Panc1 (cell line): ENCODE results near the gene ZKSCAN5. TPM values are rescaled to one million over a fixed set of nuclear protein-coding genes. Genes with fewer than 3 reads are reported as not detected.

Source experiments
- ATAC-seq: fragments of 200-7000 bp; cut with Tn5 transposase; 2 replicates; pipeline ENCODE4 v1.9.1; 2020; ENCODE audit warnings: mild to moderate bottlenecking, moderate library complexity
- BruUV-seq: library from RNA; stranded (reverse); fragments of 400-500 nt; replicated peaks from 2 replicates; lab custom pipeline; 2021; lab: Mats Ljungman, UMichigan
- CTCF ChIA-PET: fragments of 300-600 bp; sonication (Branson Sonifier 250); formaldehyde crosslinking; loops from one replicate; lab custom pipeline; 2022; ENCODE audit warnings: antibody characterized with exemption; lab: Charles Lee
- POLR2A ChIA-PET: fragments of 300-600 bp; sonication (Branson Sonifier 250); formaldehyde crosslinking; loops from one replicate; lab custom pipeline; 2022; ENCODE audit warnings: antibody characterized with exemption; lab: Charles Lee
- DNase-seq: peaks from one replicate; pipeline ENCODE4 v3.0.0-alpha.2; 2010; ENCODE audit warnings: low read depth, low spot score
- H3K27ac ChIP-seq: 2 replicates; pipeline ENCODE4 v1.5.1; 2011; ENCODE audit warnings: mild to moderate bottlenecking, low read length, inconsistent platforms
- H3K27me3 ChIP-seq: fragments of 200-500 bp; sonication (Bioruptor generic); 2 replicates; pipeline ENCODE4 v1.6.0; 2014; ENCODE audit warnings: low read length, inconsistent platforms; ENCODE audit not compliant: control insufficient read depth, insufficient read depth
- H3K36me3 ChIP-seq: fragments of 200-500 bp; sonication (Bioruptor generic); 2 replicates; pipeline ENCODE4 v1.5.1; 2014; ENCODE audit warnings: inconsistent platforms, mild to moderate bottlenecking, low read length, moderate library complexity; ENCODE audit not compliant: control insufficient read depth, insufficient read depth
- H3K4me1 ChIP-seq: 2 replicates; pipeline ENCODE4 v1.5.1; 2011; ENCODE audit warnings: inconsistent platforms, mild to moderate bottlenecking, low read length, moderate library complexity; ENCODE audit not compliant: control insufficient read depth, insufficient read depth
- H3K4me3 ChIP-seq, 2 experiments: 2 replicates each; pipeline ENCODE4 v1.5.1; 2011 to 2012; ENCODE audit warnings: low read depth in 2 of 2, low read length in 2 of 2, mild to moderate bottlenecking in 2 of 2, inconsistent platforms in 1 of 2, moderate library complexity in 1 of 2
- H3K9me3 ChIP-seq: fragments of 200-500 bp; sonication (Bioruptor generic); 2 replicates; pipeline ENCODE4 v1.5.1; 2014; ENCODE audit warnings: low read depth, mild to moderate bottlenecking, inconsistent platforms, low read length, moderate library complexity; ENCODE audit not compliant: control insufficient read depth, insufficient read depth
- CTCF ChIP-seq: fragments of 450-650 bp; IDR thresholded peaks from 2 replicates; pipeline ENCODE4 v1.5.1; 2017; ENCODE audit warnings: mild to moderate bottlenecking
- POLR2AphosphoS5 ChIP-seq: IDR thresholded peaks from 2 replicates; pipeline ENCODE4 v1.6.1; 2012; ENCODE audit warnings: mild to moderate bottlenecking, low read depth, low read length, moderate library complexity
- REST ChIP-seq, 2 experiments: IDR thresholded peaks; 2 replicates each; pipeline ENCODE4 v1.6.1; 2011 to 2012; ENCODE audit warnings: low read depth in 2 of 2, control low read depth in 1 of 2, low read length in 1 of 2, mild to moderate bottlenecking in 1 of 2, moderate library complexity in 1 of 2; ENCODE audit not compliant: insufficient read depth in 1 of 2
- SIN3A ChIP-seq: IDR thresholded peaks from 2 replicates; pipeline ENCODE4 v1.6.1; 2012; ENCODE audit warnings: low read depth, mild to moderate bottlenecking, low read length, moderate library complexity, borderline replicate concordance; ENCODE audit not compliant: insufficient read depth
- TCF7L2 ChIP-seq: IDR thresholded peaks from 2 replicates; pipeline ENCODE4 v1.6.1; 2011; ENCODE audit warnings: mild to moderate bottlenecking, low read depth, low read length, inconsistent platforms
- in situ Hi-C: cut with HindIII; loops from 2 replicates; pipeline ENCODE4 v1.10.0; 2016; ENCODE audit warnings: low sequenced_read_pairs, low pct_unique_long_range_greater_than_20kb
- intact Hi-C: fragments of 100-400 bp; cut with micrococcal nuclease; formaldehyde crosslinking; loops from one replicate; pipeline ENCODE4 v1.10.0; 2022; ENCODE audit not compliant: unreplicated experiment
- total RNA-seq: library from RNA; stranded (reverse); gene quantifications from one replicate; pipeline ENCODE4 v1.2.1, GENCODE V29; 2021; ENCODE audit not compliant: unreplicated experiment

ZKSCAN5 gene
- total RNA-seq, 1 experiment from 2014 or later, result 17.5 TPM

- intact Hi-C loops, result no loop called here
- ChIA-PET CTCF (no interaction called here), POLR2A (no interaction called here)
- no peak for DNase-seq
- Histone ChIP-seq H3K36me3 (peaks cover 8% of the 10 kb centered on the region), H3K9me3 (no peaks in the 10 kb centered on the region), H3K4me1 (no peaks in the 10 kb centered on the region), H3K27me3 (no peaks in the 10 kb centered on the region), H3K27ac (no peak overlapping the region), H3K4me3 (no peak overlapping the region)
- no TSS peak for BruUV-seq
- in situ Hi-C loops, result no loop called here
- no peak for ATAC-seq
- TF ChIP-seq POLR2AphosphoS5, result no peak
- TF ChIP-seq CTCF, result no peak
- no peak for TF ChIP-seq SIN3A
- no peak for TF ChIP-seq REST (IDR thresholded peaks at IDR 0.05; ENCODE audit: insufficient read depth in 1 of 2, low read depth in 2 of 2, low read length in 1 of 2)
- no peak for TF ChIP-seq TCF7L2
Measured at GRCh38 chr7:99461221-99461620, 43.2 kb upstream of the ZKSCAN5 start.

- H3K9me3 ChIP-seq, result no peaks in the 10 kb centered on the region
- no peaks in the 10 kb centered on the region for H3K27me3 ChIP-seq
- DNase-seq (no peak), ATAC-seq (peak; percentile 5)
- in situ Hi-C loops (no loop called here), intact Hi-C loops (no loop called here)
- H3K36me3 ChIP-seq, result peaks cover 3% of the 10 kb centered on the region; the same call in 1 of the 2 replicates
- H3K4me1 ChIP-seq, result peaks cover 5% of the 10 kb centered on the region
- BruUV-seq, result TSS peak; percentile 78
- TF ChIP-seq CTCF (no peak), TCF7L2 (no peak), SIN3A (no peak), REST (IDR thresholded peaks at IDR 0.05; ENCODE audit: insufficient read depth in 1 of 2, low read depth in 2 of 2, low read length in 1 of 2) (no peak), POLR2AphosphoS5 (no peak)
- peak overlapping the region; percentile 96 to 97 for H3K4me3 ChIP-seq
- CTCF ChIA-PET, result no interaction called here
- peak overlapping the region; percentile 98 for H3K27ac ChIP-seq
- POLR2A ChIA-PET, result interaction anchor here (0.8 kb wide), 1 partner anchor 16 kb away, joined by 3 read pairs; no protein-coding TSS in a partner anchor
Measured at GRCh38 chr7:99465421-99465768, 39.1 kb upstream of the ZKSCAN5 start.
